Caco-2 (cell line): ENCODE data around the gene CLNK. TPM values are rescaled to one million over a fixed set of nuclear protein-coding genes. Genes with fewer than 3 reads are reported as not detected.

Experiments
- BruUV-seq: library from RNA; stranded (reverse); fragments of 400-500 nt; replicated peaks from 2 replicates; lab custom pipeline; 2021; lab: Mats Ljungman, UMichigan
- CTCF ChIA-PET: fragments of 300-600 bp; sonication (Branson Sonifier 250); formaldehyde crosslinking; loops from one replicate; lab custom pipeline; 2022; ENCODE audit warnings: antibody characterized with exemption; lab: Charles Lee
- POLR2A ChIA-PET: fragments of 300-600 bp; sonication (Branson Sonifier 250); formaldehyde crosslinking; loops from one replicate; lab custom pipeline; 2022; ENCODE audit warnings: antibody characterized with exemption; lab: Charles Lee
- DNase-seq, 2 experiments: peaks; one replicate each; pipeline versions ENCODE4 v3.0.0 to v3.0.0-alpha.2; 2020 to 2022
- H3K27me3 ChIP-seq: replicated peaks from 2 replicates; pipeline ENCODE4 v1.6.0; 2011; ENCODE audit warnings: low read length; ENCODE audit not compliant: control insufficient read depth, insufficient read depth
- H3K36me3 ChIP-seq: 2 replicates; pipeline ENCODE4 v1.5.1; 2011; ENCODE audit warnings: low read length; ENCODE audit not compliant: control insufficient read depth, insufficient read depth
- H3K4me1 ChIP-seq: fragments of 250-450 bp; sonication (Bioruptor Pico); 2 replicates; pipeline ENCODE4 v1.5.1; 2020; ENCODE audit warnings: mild to moderate bottlenecking
- H3K4me3 ChIP-seq: 2 replicates; pipeline ENCODE4 v1.5.1; 2011; ENCODE audit warnings: low read depth, mild to moderate bottlenecking, control low read depth, low read length
- H3K9me3 ChIP-seq: fragments of 250-450 bp; sonication (Bioruptor Pico); 2 replicates; pipeline ENCODE4 v1.5.1; 2020; ENCODE audit warnings: mild to moderate bottlenecking, moderate library complexity
- H3K27ac Mint-ChIP-seq: one replicate; pipeline ENCODE4 v1.8.0; 2022; ENCODE audit warnings: mixed read lengths; ENCODE audit not compliant: unreplicated experiment
- H3K27me3 Mint-ChIP-seq: one replicate; pipeline ENCODE4 v1.8.0; 2022; ENCODE audit warnings: mixed read lengths; ENCODE audit not compliant: insufficient read depth, unreplicated experiment
- H3K36me3 Mint-ChIP-seq: one replicate; pipeline ENCODE4 v1.8.0; 2022; ENCODE audit warnings: mild to moderate bottlenecking, mixed read lengths; ENCODE audit not compliant: insufficient read depth, unreplicated experiment
- H3K4me1 Mint-ChIP-seq: one replicate; pipeline ENCODE4 v1.8.0; 2022; ENCODE audit warnings: low read depth, mixed read lengths; ENCODE audit not compliant: unreplicated experiment
- H3K4me3 Mint-ChIP-seq: one replicate; pipeline ENCODE4 v1.8.0; 2022; ENCODE audit warnings: mild to moderate bottlenecking, moderate library complexity, mixed read lengths; ENCODE audit not compliant: unreplicated experiment
- H3K9me3 Mint-ChIP-seq: one replicate; pipeline ENCODE4 v1.8.0; 2022; ENCODE audit warnings: mixed read lengths; ENCODE audit not compliant: unreplicated experiment
- intact Hi-C: fragments of 100-400 bp; cut with micrococcal nuclease; formaldehyde crosslinking; loops from one replicate; pipeline ENCODE4 v1.10.0; 2022; ENCODE audit not compliant: unreplicated experiment
- total RNA-seq: library from RNA; stranded (reverse); gene quantifications from 2 replicates; pipeline ENCODE4 v1.2.3, GENCODE V29; 2022
- TF ChIP-seq, protein P1 (sequence below), 2 experiments: fragments of 200-600 bp in 1 of 2; IDR thresholded peaks; 1 replicate in 1 of 2; 2 replicates in 1 of 2; pipeline versions ENCODE4 v1.5.1 to v1.8.0; 2011 to 2022; ENCODE audit warnings: antibody characterized with exemption in 1 of 2, control low read depth in 1 of 2, inconsistent platforms in 1 of 2, low read depth in 1 of 2, low read length in 1 of 2, mild to moderate bottlenecking in 1 of 2, moderate library complexity in 1 of 2; ENCODE audit not compliant: insufficient read depth in 1 of 2, severe bottlenecking in 1 of 2, unreplicated experiment in 1 of 2

Gene CLNK
- total RNA-seq, 1 experiment from 2014 or later = not detected

DNA sequence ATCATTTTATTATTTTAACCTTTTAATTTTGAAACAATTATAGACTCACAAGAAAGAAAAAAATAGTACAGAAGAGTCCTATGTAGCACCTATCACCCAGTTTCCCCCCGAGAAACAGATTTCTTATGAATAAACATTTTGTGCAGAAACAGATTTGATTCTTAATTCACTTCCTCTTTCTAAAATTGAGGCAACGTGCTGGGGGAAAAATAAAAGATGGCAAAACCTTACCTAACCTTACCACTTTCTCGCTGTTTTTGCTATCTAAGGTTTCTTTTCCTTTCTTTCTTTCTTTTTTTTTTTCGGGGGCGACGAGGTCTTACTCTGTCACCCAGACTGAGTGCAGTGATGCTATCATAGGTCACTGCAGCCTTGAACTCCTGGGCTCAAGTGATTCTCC is 4.3 kb upstream of the CLNK start:
- Mint-ChIP-seq H3K9me3 (no peaks in the 10 kb centered on the region), H3K4me1 (no peaks in the 10 kb centered on the region), H3K27ac (no peak overlapping the region), H3K4me3 (no peak overlapping the region), H3K36me3 (no peaks in the 10 kb centered on the region), H3K27me3 (no peaks in the 10 kb centered on the region)
- H3K9me3 ChIP-seq = no peaks in the 10 kb centered on the region
- POLR2A ChIA-PET = no interaction called here
- H3K4me3 ChIP-seq = no peak overlapping the region
- CTCF ChIA-PET = no interaction called here
- no TSS peak for BruUV-seq
- TF ChIP-seq, protein P1, sequence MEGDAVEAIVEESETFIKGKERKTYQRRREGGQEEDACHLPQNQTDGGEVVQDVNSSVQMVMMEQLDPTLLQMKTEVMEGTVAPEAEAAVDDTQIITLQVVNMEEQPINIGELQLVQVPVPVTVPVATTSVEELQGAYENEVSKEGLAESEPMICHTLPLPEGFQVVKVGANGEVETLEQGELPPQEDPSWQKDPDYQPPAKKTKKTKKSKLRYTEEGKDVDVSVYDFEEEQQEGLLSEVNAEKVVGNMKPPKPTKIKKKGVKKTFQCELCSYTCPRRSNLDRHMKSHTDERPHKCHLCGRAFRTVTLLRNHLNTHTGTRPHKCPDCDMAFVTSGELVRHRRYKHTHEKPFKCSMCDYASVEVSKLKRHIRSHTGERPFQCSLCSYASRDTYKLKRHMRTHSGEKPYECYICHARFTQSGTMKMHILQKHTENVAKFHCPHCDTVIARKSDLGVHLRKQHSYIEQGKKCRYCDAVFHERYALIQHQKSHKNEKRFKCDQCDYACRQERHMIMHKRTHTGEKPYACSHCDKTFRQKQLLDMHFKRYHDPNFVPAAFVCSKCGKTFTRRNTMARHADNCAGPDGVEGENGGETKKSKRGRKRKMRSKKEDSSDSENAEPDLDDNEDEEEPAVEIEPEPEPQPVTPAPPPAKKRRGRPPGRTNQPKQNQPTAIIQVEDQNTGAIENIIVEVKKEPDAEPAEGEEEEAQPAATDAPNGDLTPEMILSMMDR (IDR thresholded peaks at IDR 0.05; ENCODE audit: insufficient read depth in 1 of 2, low read depth in 1 of 2, low read length in 1 of 2, severe bottlenecking in 1 of 2, unreplicated experiment in 1 of 2) = no peak
- H3K36me3 ChIP-seq = no peaks in the 10 kb centered on the region
- peaks cover 2% of the 10 kb centered on the region for H3K4me1 ChIP-seq
- intact Hi-C loops = no loop called here
- H3K27me3 ChIP-seq = no peaks in the 10 kb centered on the region
- DNase-seq = no peak

DNA sequence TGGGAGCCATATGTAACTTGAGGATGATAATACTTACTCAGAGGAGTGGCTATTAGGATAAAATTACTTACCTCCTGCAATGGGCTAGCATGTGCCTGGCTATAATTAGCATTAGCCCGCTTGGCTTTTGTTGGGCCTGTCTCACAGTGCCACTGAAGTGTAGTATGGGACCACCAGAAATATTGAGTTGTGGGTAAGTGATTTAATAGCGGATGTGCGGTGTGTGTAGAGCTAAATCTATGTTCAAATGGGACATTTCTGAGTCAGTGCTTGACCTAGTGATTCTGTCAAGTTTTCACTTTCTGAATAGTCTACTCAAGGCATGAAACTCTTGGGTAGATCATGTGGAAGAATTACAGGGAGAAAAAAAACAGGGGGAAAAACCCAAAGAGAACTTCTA is 3.5 kb upstream of the CLNK start:
- no peak overlapping the region for H3K27ac Mint-ChIP-seq
- Histone ChIP-seq H3K27me3 (no peaks in the 10 kb centered on the region), H3K4me3 (no peak overlapping the region), H3K4me1 (no peaks in the 10 kb centered on the region), H3K9me3 (no peaks in the 10 kb centered on the region), H3K36me3 (no peaks in the 10 kb centered on the region)
- no peak for DNase-seq
- no peaks in the 10 kb centered on the region for H3K9me3 Mint-ChIP-seq
- POLR2A ChIA-PET = no interaction called here
- TF ChIP-seq, protein P1 (IDR thresholded peaks at IDR 0.05; ENCODE audit: insufficient read depth in 1 of 2, low read depth in 1 of 2, low read length in 1 of 2, severe bottlenecking in 1 of 2, unreplicated experiment in 1 of 2) = no peak
- no TSS peak for BruUV-seq
- intact Hi-C loops = no loop called here
- H3K4me1 Mint-ChIP-seq = no peaks in the 10 kb centered on the region
- no peaks in the 10 kb centered on the region for H3K36me3 Mint-ChIP-seq
- no peaks in the 10 kb centered on the region for H3K27me3 Mint-ChIP-seq
- CTCF ChIA-PET = no interaction called here
- no peak overlapping the region for H3K4me3 Mint-ChIP-seq

- H3K27me3 Mint-ChIP-seq = no peaks in the 10 kb centered on the region
- no peaks in the 10 kb centered on the region for H3K9me3 Mint-ChIP-seq
- TF ChIP-seq, protein P1 (IDR thresholded peaks at IDR 0.05; ENCODE audit: insufficient read depth in 1 of 2, low read depth in 1 of 2, low read length in 1 of 2, severe bottlenecking in 1 of 2, unreplicated experiment in 1 of 2) = no peak
- DNase-seq = no peak
- intact Hi-C loops = no loop called here
- Histone ChIP-seq H3K9me3 (no peaks in the 10 kb centered on the region), H3K4me1 (no peaks in the 10 kb centered on the region), H3K27me3 (no peaks in the 10 kb centered on the region), H3K36me3 (no peaks in the 10 kb centered on the region), H3K4me3 (no peak overlapping the region)
- no peaks in the 10 kb centered on the region for H3K36me3 Mint-ChIP-seq
- no peaks in the 10 kb centered on the region for H3K4me1 Mint-ChIP-seq
- POLR2A ChIA-PET = no interaction called here
- BruUV-seq = no TSS peak
- CTCF ChIA-PET = no interaction called here
- H3K27ac Mint-ChIP-seq = no peak overlapping the region
- H3K4me3 Mint-ChIP-seq = no peak overlapping the region
Observed at GRCh38 chr4:10687526-10687925, 3.0 kb upstream of the CLNK start.
